AG09319 (cell line): Measurements from ENCODE around the gene NXPH3.

ENCODE experiments used
- DNase-seq: peaks from one replicate; pipeline ENCODE4 v3.0.0-alpha.2; 2010; ENCODE audit warnings: low read depth; ENCODE audit errors: extremely low read depth
- TF ChIP-seq, protein P1 (sequence below): IDR thresholded peaks from 2 replicates; pipeline ENCODE4 v1.5.1; 2011; ENCODE audit warnings: low read depth, mild to moderate bottlenecking, inconsistent platforms, low read length, moderate library complexity

The NXPH3 gene

GRCh38 chr17:49621946-49622529 lies 46.4 kb downstream of the NXPH3 start:
- TF ChIP-seq, protein P1, sequence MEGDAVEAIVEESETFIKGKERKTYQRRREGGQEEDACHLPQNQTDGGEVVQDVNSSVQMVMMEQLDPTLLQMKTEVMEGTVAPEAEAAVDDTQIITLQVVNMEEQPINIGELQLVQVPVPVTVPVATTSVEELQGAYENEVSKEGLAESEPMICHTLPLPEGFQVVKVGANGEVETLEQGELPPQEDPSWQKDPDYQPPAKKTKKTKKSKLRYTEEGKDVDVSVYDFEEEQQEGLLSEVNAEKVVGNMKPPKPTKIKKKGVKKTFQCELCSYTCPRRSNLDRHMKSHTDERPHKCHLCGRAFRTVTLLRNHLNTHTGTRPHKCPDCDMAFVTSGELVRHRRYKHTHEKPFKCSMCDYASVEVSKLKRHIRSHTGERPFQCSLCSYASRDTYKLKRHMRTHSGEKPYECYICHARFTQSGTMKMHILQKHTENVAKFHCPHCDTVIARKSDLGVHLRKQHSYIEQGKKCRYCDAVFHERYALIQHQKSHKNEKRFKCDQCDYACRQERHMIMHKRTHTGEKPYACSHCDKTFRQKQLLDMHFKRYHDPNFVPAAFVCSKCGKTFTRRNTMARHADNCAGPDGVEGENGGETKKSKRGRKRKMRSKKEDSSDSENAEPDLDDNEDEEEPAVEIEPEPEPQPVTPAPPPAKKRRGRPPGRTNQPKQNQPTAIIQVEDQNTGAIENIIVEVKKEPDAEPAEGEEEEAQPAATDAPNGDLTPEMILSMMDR = no peak

GRCh38 chr17:49624896-49625295 lies 49.2 kb downstream of the NXPH3 start:
- TF ChIP-seq, protein P1 = no peak
- no peak for DNase-seq

More at GRCh38 chr17:49621946-49622529, 46.4 kb downstream of the NXPH3 start:
- no peak for DNase-seq

DNA sequence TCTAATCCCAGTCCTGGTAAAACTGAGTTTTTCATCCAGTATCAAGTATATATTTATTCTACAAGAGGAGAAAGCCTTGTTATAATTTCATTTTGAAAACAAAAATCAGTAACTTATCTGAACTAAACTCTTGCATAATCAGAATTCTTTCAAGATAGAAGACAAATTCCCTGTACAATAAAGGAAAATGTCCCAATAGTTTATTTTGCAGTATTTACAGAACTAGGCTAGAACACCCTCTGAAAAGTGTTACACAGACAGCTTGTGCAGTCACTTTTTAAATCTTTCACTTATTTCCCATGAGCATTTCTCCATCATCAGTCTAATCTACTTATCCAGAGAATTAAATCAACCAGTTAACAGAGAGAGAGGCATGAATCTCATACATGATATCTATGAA lies 53.8 kb downstream of the NXPH3 start:
- no peak for DNase-seq
- TF ChIP-seq, protein P1 = no peak

DNA sequence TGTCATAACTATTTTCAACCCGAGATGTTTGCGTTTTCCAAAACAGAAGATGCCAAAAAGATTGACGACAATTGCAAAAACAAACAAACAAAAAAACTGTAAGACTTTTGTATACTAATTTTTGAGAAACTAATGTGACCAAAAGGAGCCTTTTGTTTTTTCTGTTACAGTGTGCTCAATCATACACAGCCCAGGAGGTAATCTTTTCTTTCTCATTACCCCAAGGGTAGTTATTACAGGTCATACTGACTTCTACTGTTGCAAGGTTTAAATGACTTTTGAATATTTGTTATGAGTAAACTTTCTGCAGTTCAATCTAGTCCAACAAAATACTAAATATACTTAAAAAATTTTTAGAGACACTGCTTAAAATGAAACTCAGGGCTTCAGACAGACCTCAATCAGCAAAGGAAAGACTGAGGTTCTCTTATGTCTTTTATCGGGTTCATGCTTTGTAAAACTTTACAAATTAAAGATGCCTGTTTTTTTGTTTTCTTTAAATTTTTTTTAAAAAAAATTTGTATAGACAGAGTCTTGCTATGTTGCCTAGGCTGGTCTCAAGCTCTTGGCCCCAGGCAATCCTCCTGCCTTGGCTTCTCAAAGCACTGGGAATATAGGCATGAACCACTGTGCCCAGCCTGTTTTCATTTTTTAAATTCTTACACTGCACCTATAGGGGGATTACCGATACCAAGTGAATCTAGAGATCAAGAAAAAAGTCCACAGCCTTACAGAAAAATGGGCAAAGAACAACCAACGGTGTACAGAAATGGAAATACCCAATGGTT lies 54.6 kb downstream of the NXPH3 start:
- TF ChIP-seq, protein P1 = no peak
- no peak for DNase-seq

- TF ChIP-seq, protein P1 = no peak
- DNase-seq = no peak
Observed at GRCh38 chr17:49631496-49631895, 55.8 kb downstream of the NXPH3 start.
